ENCODE measurements around the gene USP35.

Gene USP35

DNA sequence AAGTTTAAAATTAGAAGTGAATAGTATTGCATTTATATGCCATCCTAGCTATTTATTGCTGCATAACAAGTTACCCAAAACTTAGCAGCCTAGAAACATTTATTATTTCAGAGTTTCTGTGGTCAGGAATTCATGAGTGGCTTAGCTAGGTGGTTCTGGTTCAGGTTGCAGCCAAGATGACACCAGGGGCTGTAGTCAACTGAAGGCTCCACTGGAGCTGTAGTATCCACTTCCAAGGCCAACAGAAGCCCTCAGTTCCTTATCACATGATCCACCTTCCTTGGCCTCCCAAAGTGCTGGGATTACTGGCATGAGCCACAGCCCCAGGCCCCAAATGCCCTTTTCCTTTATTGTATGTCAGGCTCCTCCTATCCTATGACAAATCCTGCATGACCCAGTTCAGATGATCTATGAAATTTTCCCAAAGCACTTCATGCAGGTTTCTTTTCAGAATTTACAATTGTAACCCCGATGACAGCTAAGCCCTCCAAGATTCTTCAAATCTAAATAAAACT lies 43.2 kb upstream of the USP35 start:
- no peaks in the 10 kb centered on the region for H3K9me3 ChIP-seq (ENCODE audit: control insufficient read depth, low read length)
- no peaks in the 10 kb centered on the region for H3K79me2 ChIP-seq
- no peak overlapping the region for H2AFZ ChIP-seq
- no peaks in the 10 kb centered on the region for H3K27me3 ChIP-seq (ENCODE audit: control insufficient read depth, insufficient read depth, low read length)
- no peak overlapping the region for H3K4me2 ChIP-seq (ENCODE audit: low read length)
- no peaks in the 10 kb centered on the region for H3K36me3 ChIP-seq (ENCODE audit: control insufficient read depth, insufficient read depth, low read length)
- no peaks in the 10 kb centered on the region for H3K4me1 ChIP-seq
- H3K4me3 ChIP-seq (ENCODE audit: low read depth, low read length) = no peak overlapping the region
- no peak overlapping the region for H3K27ac ChIP-seq
- TF ChIP-seq, protein P1, sequence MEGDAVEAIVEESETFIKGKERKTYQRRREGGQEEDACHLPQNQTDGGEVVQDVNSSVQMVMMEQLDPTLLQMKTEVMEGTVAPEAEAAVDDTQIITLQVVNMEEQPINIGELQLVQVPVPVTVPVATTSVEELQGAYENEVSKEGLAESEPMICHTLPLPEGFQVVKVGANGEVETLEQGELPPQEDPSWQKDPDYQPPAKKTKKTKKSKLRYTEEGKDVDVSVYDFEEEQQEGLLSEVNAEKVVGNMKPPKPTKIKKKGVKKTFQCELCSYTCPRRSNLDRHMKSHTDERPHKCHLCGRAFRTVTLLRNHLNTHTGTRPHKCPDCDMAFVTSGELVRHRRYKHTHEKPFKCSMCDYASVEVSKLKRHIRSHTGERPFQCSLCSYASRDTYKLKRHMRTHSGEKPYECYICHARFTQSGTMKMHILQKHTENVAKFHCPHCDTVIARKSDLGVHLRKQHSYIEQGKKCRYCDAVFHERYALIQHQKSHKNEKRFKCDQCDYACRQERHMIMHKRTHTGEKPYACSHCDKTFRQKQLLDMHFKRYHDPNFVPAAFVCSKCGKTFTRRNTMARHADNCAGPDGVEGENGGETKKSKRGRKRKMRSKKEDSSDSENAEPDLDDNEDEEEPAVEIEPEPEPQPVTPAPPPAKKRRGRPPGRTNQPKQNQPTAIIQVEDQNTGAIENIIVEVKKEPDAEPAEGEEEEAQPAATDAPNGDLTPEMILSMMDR (IDR thresholded peaks at IDR 0.05) = no peak
- no peak overlapping the region for H3K9ac ChIP-seq

GRCh38 chr11:78147807-78148206 lies 40.9 kb upstream of the USP35 start:
- H3K9ac ChIP-seq = no peak overlapping the region

GRCh38 chr11:78149646-78150045 lies 39.1 kb upstream of the USP35 start:
- no peak overlapping the region for H3K9ac ChIP-seq
- no peaks in the 10 kb centered on the region for H3K79me2 ChIP-seq
- H3K27me3 ChIP-seq (ENCODE audit: control insufficient read depth, insufficient read depth, low read length) = no peaks in the 10 kb centered on the region
- no peak overlapping the region for H3K4me3 ChIP-seq (ENCODE audit: low read depth, low read length)
- H3K4me2 ChIP-seq (ENCODE audit: low read length) = no peak overlapping the region
- H3K9me3 ChIP-seq (ENCODE audit: control insufficient read depth, low read length) = no peaks in the 10 kb centered on the region
- TF ChIP-seq, protein P1 (IDR thresholded peaks at IDR 0.05) = no peak
- H3K36me3 ChIP-seq (ENCODE audit: control insufficient read depth, insufficient read depth, low read length) = no peaks in the 10 kb centered on the region
- no peak overlapping the region for H3K27ac ChIP-seq
- no peak overlapping the region for H2AFZ ChIP-seq
- no peaks in the 10 kb centered on the region for H3K4me1 ChIP-seq

More at GRCh38 chr11:78147807-78148206, 40.9 kb upstream of the USP35 start:
- no peak overlapping the region for H3K27ac ChIP-seq
- TF ChIP-seq, protein P1 (IDR thresholded peaks at IDR 0.05) = no peak
- no peaks in the 10 kb centered on the region for H3K36me3 ChIP-seq (ENCODE audit: control insufficient read depth, insufficient read depth, low read length)
- no peak overlapping the region for H2AFZ ChIP-seq
- H3K79me2 ChIP-seq = no peaks in the 10 kb centered on the region
- H3K27me3 ChIP-seq (ENCODE audit: control insufficient read depth, insufficient read depth, low read length) = no peaks in the 10 kb centered on the region
- H3K4me2 ChIP-seq (ENCODE audit: low read length) = no peak overlapping the region
- H3K4me3 ChIP-seq (ENCODE audit: low read depth, low read length) = no peak overlapping the region
- H3K4me1 ChIP-seq = no peaks in the 10 kb centered on the region
- no peaks in the 10 kb centered on the region for H3K9me3 ChIP-seq (ENCODE audit: control insufficient read depth, low read length)

GRCh38 chr11:78150346-78150745 lies 38.4 kb upstream of the USP35 start:
- no peaks in the 10 kb centered on the region for H3K27me3 ChIP-seq (ENCODE audit: control insufficient read depth, insufficient read depth, low read length)
- no peaks in the 10 kb centered on the region for H3K36me3 ChIP-seq (ENCODE audit: control insufficient read depth, insufficient read depth, low read length)
- no peak overlapping the region for H3K4me3 ChIP-seq (ENCODE audit: low read depth, low read length)
- no peak overlapping the region for H3K4me2 ChIP-seq (ENCODE audit: low read length)
- TF ChIP-seq, protein P1 (IDR thresholded peaks at IDR 0.05) = no peak
- no peaks in the 10 kb centered on the region for H3K4me1 ChIP-seq
- H3K79me2 ChIP-seq = no peaks in the 10 kb centered on the region
- no peaks in the 10 kb centered on the region for H3K9me3 ChIP-seq (ENCODE audit: control insufficient read depth, low read length)
- H2AFZ ChIP-seq = no peak overlapping the region
- H3K9ac ChIP-seq = no peak overlapping the region
- no peak overlapping the region for H3K27ac ChIP-seq

DNA sequence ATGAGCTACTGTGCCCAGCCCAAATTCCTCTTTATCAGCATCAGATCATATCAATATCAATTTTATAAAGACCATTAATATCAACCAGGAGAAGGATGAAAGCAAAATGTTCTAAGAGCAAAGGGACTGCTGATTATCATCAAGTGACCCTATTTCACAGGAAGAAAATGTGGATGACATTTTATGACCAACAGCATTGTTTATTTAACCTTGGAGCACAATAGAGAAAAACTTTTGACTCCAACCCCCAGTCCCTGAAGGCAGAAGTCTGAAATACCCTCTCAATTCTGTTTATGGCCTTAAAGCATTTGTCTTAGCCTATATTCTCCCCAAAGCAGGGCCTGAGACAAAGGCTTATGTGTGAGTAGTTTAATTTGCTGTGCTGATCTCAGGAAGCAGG lies 38.0 kb upstream of the USP35 start:
- Histone ChIP-seq H3K27me3 (ENCODE audit: control insufficient read depth, insufficient read depth, low read length) (no peaks in the 10 kb centered on the region), H2AFZ (no peak overlapping the region), H3K9ac (no peak overlapping the region), H3K4me1 (no peaks in the 10 kb centered on the region), H3K36me3 (ENCODE audit: control insufficient read depth, insufficient read depth, low read length) (no peaks in the 10 kb centered on the region), H3K79me2 (no peaks in the 10 kb centered on the region), H3K4me2 (ENCODE audit: low read length) (no peak overlapping the region), H3K4me3 (ENCODE audit: low read depth, low read length) (no peak overlapping the region), H3K9me3 (ENCODE audit: control insufficient read depth, low read length) (no peaks in the 10 kb centered on the region), H3K27ac (no peak overlapping the region)
- TF ChIP-seq, protein P1 (IDR thresholded peaks at IDR 0.05) = no peak

Measured in parathyroid adenoma (tissue), 2 donors.